HepG2 (cell line): ENCODE data around the gene CAPN12. TPM values are rescaled to one million over a fixed set of nuclear protein-coding genes. Genes with fewer than 3 reads are reported as not detected.

Experiments used
- MIER2 ChIP-seq: IDR thresholded peaks from 2 replicates; pipeline ENCODE4 v1.6.1; 2016; ENCODE audit warnings: missing biosample characterization, missing genetic modification reagents
- PHF20 ChIP-seq: sonication (generic); formaldehyde crosslinking; IDR thresholded peaks from 2 replicates; pipeline ENCODE4 v1.5.0; 2020; ENCODE audit warnings: mild to moderate bottlenecking, missing genetic modification reagents
- PITX1 ChIP-seq: sonication (generic); formaldehyde crosslinking; IDR thresholded peaks from 2 replicates; pipeline ENCODE4 v1.5.1; 2020; ENCODE audit warnings: mild to moderate bottlenecking, missing genetic modification reagents
- POLR2G ChIP-seq: fragments of 200-400 bp; formaldehyde crosslinking; IDR thresholded peaks from 2 replicates; pipeline ENCODE4 v1.6.1; 2018; ENCODE audit warnings: mild to moderate bottlenecking, low read depth, low read length, moderate library complexity
- PPARG ChIP-seq: conservative IDR thresholded peaks from 2 replicates; pipeline ENCODE4 v1.6.1; 2016; ENCODE audit warnings: missing biosample characterization, missing genetic modification reagents
- RFXAP ChIP-seq: sonication (generic); formaldehyde crosslinking; IDR thresholded peaks from 2 replicates; pipeline ENCODE4 v1.4.0; 2020; ENCODE audit warnings: missing genetic modification reagents, borderline replicate concordance
- SAFB2 ChIP-seq: sonication (generic); formaldehyde crosslinking; IDR thresholded peaks from 2 replicates; pipeline ENCODE4 v1.5.1; 2020; ENCODE audit warnings: missing genetic modification reagents, low read depth, mild to moderate bottlenecking, borderline replicate concordance
- SOX13 ChIP-seq, 3 experiments: fragments of 450-650 bp in 1 of 3; sonication (generic) in 1 of 3; formaldehyde crosslinking in 1 of 3; IDR thresholded peaks in 2 of 3; conservative IDR thresholded peaks in 1 of 3; 2 replicates each; pipeline versions ENCODE4 v1.5.0 to v1.6.1; 2016 to 2020; ENCODE audit warnings: antibody characterized with exemption in 1 of 3, mild to moderate bottlenecking in 1 of 3, missing compliant biosample characterization in 1 of 3, missing genetic modification reagents in 1 of 3, moderate library complexity in 1 of 3
- ZBTB49 ChIP-seq: sonication (generic); formaldehyde crosslinking; IDR thresholded peaks from 2 replicates; pipeline ENCODE4 v1.4.0; 2020; ENCODE audit warnings: missing genetic modification reagents, borderline replicate concordance
- ZNF24 ChIP-seq: fragments of 450-650 bp; IDR thresholded peaks from 2 replicates; pipeline ENCODE4 v1.6.1; 2017; ENCODE audit warnings: antibody characterized with exemption, mild to moderate bottlenecking
- ZNF569 ChIP-seq: sonication (generic); formaldehyde crosslinking; IDR thresholded peaks from 2 replicates; pipeline ENCODE4 v1.5.0; 2020; ENCODE audit warnings: mild to moderate bottlenecking, missing genetic modification reagents, moderate library complexity, borderline replicate concordance
- ZNF639 ChIP-seq: conservative IDR thresholded peaks from 2 replicates; pipeline ENCODE4 v1.6.1; 2018; ENCODE audit warnings: missing genetic modification reagents
- polyA plus RNA-seq, 8 experiments: library from polyadenylated mRNA; depleted of rRNA in 3 of 8; stranded (reverse) in 7 of 8; unstranded in 1 of 8; fragments of >200 nt; fragmentation: Illumina TruSeq in 4 of 8; extraction: Trizol in 4 of 8; gene quantifications; 2 replicates each; pipeline versions ENCODE4 v1.2.1 to v1.2.3, GENCODE V29; 2011 to 2016; ENCODE audit warnings: low read depth in 4 of 8, missing spikeins in 1 of 8, mixed read lengths in 1 of 8; ENCODE audit not compliant: insufficient read depth in 1 of 8
- total RNA-seq, 5 experiments: library from RNA; depleted of rRNA; stranded (reverse); fragments of >200 nt; fragmentation: Illumina TruSeq; extraction: Trizol; gene quantifications; 2 replicates each; pipeline ENCODE4 v1.2.3, GENCODE V29; 2016; ENCODE audit warnings: low read depth in 1 of 5
- TF ChIP-seq, protein P1 (sequence below): sonication (generic); formaldehyde crosslinking; IDR thresholded peaks from 2 replicates; pipeline ENCODE4 v1.5.0; 2020; ENCODE audit warnings: mild to moderate bottlenecking, missing genetic modification reagents, borderline replicate concordance

CAPN12 gene
- total and polyA plus RNA-seq, 2 of the 13 experiments (the other 11 are each of a cell fraction or from before 2014, with no cell fraction given), result 1.6 to 13.6 TPM

- TF ChIP-seq ZNF639 (CRISPR knock-in tag) (no peak), ZNF24 (no peak), SOX13 (IDR thresholded peaks at IDR 0.05) (peak; percentile 90), SOX13 (CRISPR knock-in tag; conservative IDR thresholded peaks at IDR 0.05 in 1 of 2, IDR thresholded peaks at IDR 0.05 in 1 of 2) (peak in 1 of 2 experiments; percentile 99; a peak in 2 of 4 replicates), PHF20 (no peak), PPARG (CRISPR knock-in tag) (peak; percentile 84), POLR2G (0 out of 2 replicates have a peak, but pooled peaks have one; percentile 25), MIER2 (CRISPR knock-in tag) (no peak), ZNF569 (CRISPR knock-in tag) (no peak), PITX1 (peak; percentile 80; the same call in 1 of the 2 replicates), ZBTB49 (CRISPR knock-in tag) (no peak), SAFB2 (CRISPR knock-in tag) (no peak; the same call in 1 of the 2 replicates), RFXAP (CRISPR knock-in tag) (peak; percentile 80)
- TF ChIP-seq, protein P1, sequence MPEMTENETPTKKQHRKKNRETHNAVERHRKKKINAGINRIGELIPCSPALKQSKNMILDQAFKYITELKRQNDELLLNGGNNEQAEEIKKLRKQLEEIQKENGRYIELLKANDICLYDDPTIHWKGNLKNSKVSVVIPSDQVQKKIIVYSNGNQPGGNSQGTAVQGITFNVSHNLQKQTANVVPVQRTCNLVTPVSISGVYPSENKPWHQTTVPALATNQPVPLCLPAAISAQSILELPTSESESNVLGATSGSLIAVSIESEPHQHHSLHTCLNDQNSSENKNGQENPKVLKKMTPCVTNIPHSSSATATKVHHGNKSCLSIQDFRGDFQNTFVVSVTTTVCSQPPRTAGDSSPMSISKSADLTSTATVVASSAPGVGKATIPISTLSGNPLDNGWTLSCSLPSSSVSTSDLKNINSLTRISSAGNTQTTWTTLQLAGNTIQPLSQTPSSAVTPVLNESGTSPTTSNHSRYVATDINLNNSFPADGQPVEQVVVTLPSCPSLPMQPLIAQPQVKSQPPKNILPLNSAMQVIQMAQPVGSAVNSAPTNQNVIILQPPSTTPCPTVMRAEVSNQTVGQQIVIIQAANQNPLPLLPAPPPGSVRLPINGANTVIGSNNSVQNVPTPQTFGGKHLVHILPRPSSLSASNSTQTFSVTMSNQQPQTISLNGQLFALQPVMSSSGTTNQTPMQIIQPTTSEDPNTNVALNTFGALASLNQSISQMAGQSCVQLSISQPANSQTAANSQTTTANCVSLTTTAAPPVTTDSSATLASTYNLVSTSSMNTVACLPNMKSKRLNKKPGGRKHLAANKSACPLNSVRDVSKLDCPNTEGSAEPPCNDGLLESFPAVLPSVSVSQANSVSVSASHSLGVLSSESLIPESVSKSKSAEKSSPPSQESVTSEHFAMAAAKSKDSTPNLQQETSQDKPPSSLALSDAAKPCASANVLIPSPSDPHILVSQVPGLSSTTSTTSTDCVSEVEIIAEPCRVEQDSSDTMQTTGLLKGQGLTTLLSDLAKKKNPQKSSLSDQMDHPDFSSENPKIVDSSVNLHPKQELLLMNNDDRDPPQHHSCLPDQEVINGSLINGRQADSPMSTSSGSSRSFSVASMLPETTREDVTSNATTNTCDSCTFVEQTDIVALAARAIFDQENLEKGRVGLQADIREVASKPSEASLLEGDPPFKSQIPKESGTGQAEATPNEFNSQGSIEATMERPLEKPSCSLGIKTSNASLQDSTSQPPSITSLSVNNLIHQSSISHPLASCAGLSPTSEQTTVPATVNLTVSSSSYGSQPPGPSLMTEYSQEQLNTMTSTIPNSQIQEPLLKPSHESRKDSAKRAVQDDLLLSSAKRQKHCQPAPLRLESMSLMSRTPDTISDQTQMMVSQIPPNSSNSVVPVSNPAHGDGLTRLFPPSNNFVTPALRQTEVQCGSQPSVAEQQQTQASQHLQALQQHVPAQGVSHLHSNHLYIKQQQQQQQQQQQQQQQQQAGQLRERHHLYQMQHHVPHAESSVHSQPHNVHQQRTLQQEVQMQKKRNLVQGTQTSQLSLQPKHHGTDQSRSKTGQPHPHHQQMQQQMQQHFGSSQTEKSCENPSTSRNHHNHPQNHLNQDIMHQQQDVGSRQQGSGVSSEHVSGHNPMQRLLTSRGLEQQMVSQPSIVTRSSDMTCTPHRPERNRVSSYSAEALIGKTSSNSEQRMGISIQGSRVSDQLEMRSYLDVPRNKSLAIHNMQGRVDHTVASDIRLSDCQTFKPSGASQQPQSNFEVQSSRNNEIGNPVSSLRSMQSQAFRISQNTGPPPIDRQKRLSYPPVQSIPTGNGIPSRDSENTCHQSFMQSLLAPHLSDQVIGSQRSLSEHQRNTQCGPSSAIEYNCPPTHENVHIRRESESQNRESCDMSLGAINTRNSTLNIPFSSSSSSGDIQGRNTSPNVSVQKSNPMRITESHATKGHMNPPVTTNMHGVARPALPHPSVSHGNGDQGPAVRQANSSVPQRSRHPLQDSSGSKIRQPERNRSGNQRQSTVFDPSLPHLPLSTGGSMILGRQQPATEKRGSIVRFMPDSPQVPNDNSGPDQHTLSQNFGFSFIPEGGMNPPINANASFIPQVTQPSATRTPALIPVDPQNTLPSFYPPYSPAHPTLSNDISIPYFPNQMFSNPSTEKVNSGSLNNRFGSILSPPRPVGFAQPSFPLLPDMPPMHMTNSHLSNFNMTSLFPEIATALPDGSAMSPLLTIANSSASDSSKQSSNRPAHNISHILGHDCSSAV (CRISPR knock-in tag), result no peak
Measured at GRCh38 chr19:38759590-38760003, 15.3 kb upstream of the CAPN12 start (continued).
